Spleen (tissue), 11 donors: ENCODE data around the gene LOXL1. TPM values are rescaled to one million over a fixed set of nuclear protein-coding genes. Genes with fewer than 3 reads are reported as not detected.

Source experiments
- DNase-seq: peaks from one replicate; pipeline ENCODE4 v3.0.0-alpha.2; 2020
- H3K27ac ChIP-seq, 8 donors: fragments of 200-600 bp; sonication (generic) in 7 of 8; 1 replicate in 4 of 8; 2 replicates in 4 of 8; pipeline versions ENCODE4 v1.5.0 to v1.8.0; 2016 to 2021; ENCODE audit warnings: inconsistent platforms in 4 of 8, mild to moderate bottlenecking in 4 of 8, moderate library complexity in 1 of 8
- H3K27me3 ChIP-seq, 7 donors: fragments of 200-600 bp; sonication (generic) in 6 of 7; replicated peaks in 1 of 7; 1 replicate in 4 of 7; 2 replicates in 3 of 7; pipeline versions ENCODE4 v1.5.0 to v1.8.0; 2016 to 2021; ENCODE audit warnings: inconsistent platforms in 3 of 7, mild to moderate bottlenecking in 1 of 7
- H3K36me3 ChIP-seq, 6 donors: fragments of 200-600 bp; sonication (generic) in 5 of 6; 1 replicate in 4 of 6; 2 replicates in 2 of 6; pipeline versions ENCODE4 v1.5.0 to v1.8.0; 2016 to 2021; ENCODE audit warnings: inconsistent platforms in 2 of 6
- H3K4me1 ChIP-seq, 6 donors: fragments of 200-600 bp; sonication (generic) in 5 of 6; 1 replicate in 3 of 6; 2 replicates in 3 of 6; pipeline versions ENCODE4 v1.5.0 to v1.8.0; 2016 to 2021; ENCODE audit warnings: inconsistent platforms in 3 of 6
- H3K4me3 ChIP-seq, 8 donors: fragments of 200-600 bp; sonication (generic) in 7 of 8; 1 replicate in 4 of 8; 2 replicates in 4 of 8; pipeline versions ENCODE4 v1.5.0 to v1.8.0; 2016 to 2021; ENCODE audit warnings: inconsistent platforms in 4 of 8, mild to moderate bottlenecking in 4 of 8, moderate library complexity in 2 of 8
- H3K9me3 ChIP-seq, 8 donors: fragments of 200-600 bp; sonication (generic) in 7 of 8; 1 replicate in 4 of 8; 2 replicates in 4 of 8; pipeline versions ENCODE4 v1.5.0 to v1.8.0; 2016 to 2021; ENCODE audit warnings: inconsistent platforms in 4 of 8
- POLR2A ChIP-seq, 3 donors: fragments of 450-650 bp; IDR thresholded peaks; one replicate each; pipeline ENCODE4 v1.5.1; 2017; ENCODE audit warnings: antibody characterized with exemption in 3 of 3, mild to moderate bottlenecking in 1 of 3
- POLR2AphosphoS5 ChIP-seq, 3 donors: sonication (generic); formaldehyde crosslinking; IDR thresholded peaks; one replicate each; pipeline ENCODE4 v1.5.1; 2017; ENCODE audit warnings: antibody characterized with exemption in 3 of 3
- WGBS, 5 donors: extraction: QIAGEN DNeasy Blood & Tissue Kit in 3 of 5; methylation state at CpG; one replicate each; pipeline versions ENCODE4 v1.1.5 to v1.1.7; 2013 to 2018; 5-methylcytosine and 5-hydroxymethylcytosine counted together
- intact Hi-C: fragments of 100-400 bp; cut with DNase I; formaldehyde crosslinking; loops from one replicate; pipeline ENCODE4 v1.15.0; 2023; ENCODE audit warnings: low total_unique reads
- polyA plus RNA-seq, 3 donors: library from polyadenylated mRNA; stranded (reverse); fragments of 200-250 nt; gene quantifications; one replicate each; pipeline ENCODE4 v1.2.1, GENCODE V29; 2013
- total RNA-seq, 7 donors: library from RNA; depleted of rRNA in 3 of 7; stranded (reverse); fragments of >200 nt in 3 of 7; fragmentation: NEBNext Ultra II Directional in 4 of 7; extraction: Animal tissue kit (Norgen Biotek cat#: 25700) in 4 of 7; gene quantifications; one replicate each; pipeline versions ENCODE4 v1.1.0 to v1.2.1, GENCODE V29; 2016 to 2021
- TF ChIP-seq, protein P1 (sequence below), 11 experiments: fragments of 200-600 bp in 7 of 11; fragments of 450-650 bp in 4 of 11; sonication (generic) in 4 of 11; IDR thresholded peaks in 8 of 11; conservative IDR thresholded peaks in 3 of 11; 1 replicate in 7 of 11; 2 replicates in 4 of 11; pipeline versions ENCODE4 v1.4.0 to v1.8.0; 2016 to 2021; ENCODE audit warnings: antibody characterized with exemption in 11 of 11, inconsistent platforms in 4 of 11, mild to moderate bottlenecking in 1 of 11
- donor health status: healthy with polysubstance abuse.
- donor health status: DM: no; HTN: no; CAD: no; lungs with moderate emphysema.
- donor health status: DM: no; HTN: no; CAD: no.
- donor health status: Bipolar disorder and iron deficiency.
- donor health status: healthy.
- donor health status: DM: no; HTN: no; CAD: no.
- donor health status: DM: yes; HTN: yes; CAD: no.

Gene LOXL1
- total and polyA plus RNA-seq, 10 donors: 3.3 to 11.3 (median 8.1) TPM

GRCh38 chr15:73950831-73951561 lies 24.7 kb downstream of the LOXL1 start:
- H3K4me1 ChIP-seq: peaks cover 6 to 47% (median 27%) of the 10 kb centered on the region in 6 donors
- H3K36me3 ChIP-seq: no peaks in the 10 kb centered on the region
- TF ChIP-seq, protein P1, sequence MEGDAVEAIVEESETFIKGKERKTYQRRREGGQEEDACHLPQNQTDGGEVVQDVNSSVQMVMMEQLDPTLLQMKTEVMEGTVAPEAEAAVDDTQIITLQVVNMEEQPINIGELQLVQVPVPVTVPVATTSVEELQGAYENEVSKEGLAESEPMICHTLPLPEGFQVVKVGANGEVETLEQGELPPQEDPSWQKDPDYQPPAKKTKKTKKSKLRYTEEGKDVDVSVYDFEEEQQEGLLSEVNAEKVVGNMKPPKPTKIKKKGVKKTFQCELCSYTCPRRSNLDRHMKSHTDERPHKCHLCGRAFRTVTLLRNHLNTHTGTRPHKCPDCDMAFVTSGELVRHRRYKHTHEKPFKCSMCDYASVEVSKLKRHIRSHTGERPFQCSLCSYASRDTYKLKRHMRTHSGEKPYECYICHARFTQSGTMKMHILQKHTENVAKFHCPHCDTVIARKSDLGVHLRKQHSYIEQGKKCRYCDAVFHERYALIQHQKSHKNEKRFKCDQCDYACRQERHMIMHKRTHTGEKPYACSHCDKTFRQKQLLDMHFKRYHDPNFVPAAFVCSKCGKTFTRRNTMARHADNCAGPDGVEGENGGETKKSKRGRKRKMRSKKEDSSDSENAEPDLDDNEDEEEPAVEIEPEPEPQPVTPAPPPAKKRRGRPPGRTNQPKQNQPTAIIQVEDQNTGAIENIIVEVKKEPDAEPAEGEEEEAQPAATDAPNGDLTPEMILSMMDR (IDR thresholded peaks at IDR 0.05 in 8 of 11, conservative IDR thresholded peaks at IDR 0.05 in 3 of 11): peak; percentile 59 to 93 (median 86)
- TF ChIP-seq POLR2A (IDR thresholded peaks at IDR 0.05) (no peak), POLR2AphosphoS5 (IDR thresholded peaks at IDR 0.05) (peak; percentile 75 to 89 (median 85))
- 4 to 11% (median 6%) methylated on average over 12 to 15 of the region's 15 CpGs for WGBS, 5 donors
- DNase-seq: peak; percentile 93
- no peak overlapping the region for H3K4me3 ChIP-seq
- intact Hi-C loops: no loop called here
- H3K27ac ChIP-seq: peak overlapping the region; percentile 61 to 92 (median 85)
- H3K27me3 ChIP-seq: no peaks in the 10 kb centered on the region
- H3K9me3 ChIP-seq: no peaks in the 10 kb centered on the region

GRCh38 chr15:73951601-73952000 lies 25.3 kb downstream of the LOXL1 start:
- intact Hi-C loops: no loop called here
- no peaks in the 10 kb centered on the region for H3K27me3 ChIP-seq

GRCh38 chr15:73952171-73952912 lies 26.1 kb downstream of the LOXL1 start:
- peak; percentile 70 for DNase-seq
- H3K36me3 ChIP-seq: no peaks in the 10 kb centered on the region
- no peaks in the 10 kb centered on the region for H3K27me3 ChIP-seq
- no peak for TF ChIP-seq POLR2AphosphoS5 (IDR thresholded peaks at IDR 0.05)
- no peak for TF ChIP-seq POLR2A (IDR thresholded peaks at IDR 0.05)
- TF ChIP-seq, protein P1 (IDR thresholded peaks at IDR 0.05 in 8 of 11, conservative IDR thresholded peaks at IDR 0.05 in 3 of 11): no peak
- 76 to 92% (median 86%) methylated on average over 21 of the region's 21 CpGs for WGBS, 5 donors
- H3K4me1 ChIP-seq: peaks cover 6 to 53% (median 35%) of the 10 kb centered on the region in 6 donors
- peak overlapping the region; percentile 61 to 92 (median 85) for H3K27ac ChIP-seq
- intact Hi-C loops: no loop called here
- H3K9me3 ChIP-seq: no peaks in the 10 kb centered on the region
- H3K4me3 ChIP-seq: no peak overlapping the region

More at GRCh38 chr15:73951601-73952000, 25.3 kb downstream of the LOXL1 start:
- Histone ChIP-seq H3K4me1 (peaks cover 6 to 49% (median 32%) of the 10 kb centered on the region in 6 donors), H3K36me3 (no peaks in the 10 kb centered on the region), H3K9me3 (no peaks in the 10 kb centered on the region), H3K27ac (peak overlapping the region; percentile 61 to 92 (median 85)), H3K4me3 (no peak overlapping the region)
- 34 to 47% (median 37%) methylated on average over 12 to 13 of the region's 13 CpGs for WGBS, 5 donors
- TF ChIP-seq, protein P1 (IDR thresholded peaks at IDR 0.05 in 8 of 11, conservative IDR thresholded peaks at IDR 0.05 in 3 of 11): no peak
- TF ChIP-seq POLR2A (IDR thresholded peaks at IDR 0.05) (no peak), POLR2AphosphoS5 (IDR thresholded peaks at IDR 0.05) (no peak)
- DNase-seq: peak; percentile 63
